Measurements from ENCODE around the gene SUCLG2.

DNA sequence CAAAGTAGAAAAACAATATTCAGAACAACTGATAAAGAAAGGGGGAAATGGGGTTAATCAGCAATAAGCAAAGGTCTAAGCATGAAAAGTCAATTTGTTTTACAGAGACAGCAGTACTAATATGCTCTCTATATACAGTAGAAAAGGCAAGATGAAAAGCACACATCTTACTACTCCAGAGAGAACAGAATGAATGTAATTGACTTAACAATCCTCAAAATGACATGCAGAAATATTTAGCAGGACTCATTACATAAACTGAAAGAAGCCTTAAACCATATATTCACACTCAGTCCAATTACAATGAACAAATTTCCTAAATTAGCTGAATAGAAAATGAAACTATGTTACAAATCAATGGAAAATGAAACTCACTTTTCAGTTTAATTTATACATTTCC lies 319.8 kb downstream of the SUCLG2 start:
- TF ChIP-seq, protein P1, sequence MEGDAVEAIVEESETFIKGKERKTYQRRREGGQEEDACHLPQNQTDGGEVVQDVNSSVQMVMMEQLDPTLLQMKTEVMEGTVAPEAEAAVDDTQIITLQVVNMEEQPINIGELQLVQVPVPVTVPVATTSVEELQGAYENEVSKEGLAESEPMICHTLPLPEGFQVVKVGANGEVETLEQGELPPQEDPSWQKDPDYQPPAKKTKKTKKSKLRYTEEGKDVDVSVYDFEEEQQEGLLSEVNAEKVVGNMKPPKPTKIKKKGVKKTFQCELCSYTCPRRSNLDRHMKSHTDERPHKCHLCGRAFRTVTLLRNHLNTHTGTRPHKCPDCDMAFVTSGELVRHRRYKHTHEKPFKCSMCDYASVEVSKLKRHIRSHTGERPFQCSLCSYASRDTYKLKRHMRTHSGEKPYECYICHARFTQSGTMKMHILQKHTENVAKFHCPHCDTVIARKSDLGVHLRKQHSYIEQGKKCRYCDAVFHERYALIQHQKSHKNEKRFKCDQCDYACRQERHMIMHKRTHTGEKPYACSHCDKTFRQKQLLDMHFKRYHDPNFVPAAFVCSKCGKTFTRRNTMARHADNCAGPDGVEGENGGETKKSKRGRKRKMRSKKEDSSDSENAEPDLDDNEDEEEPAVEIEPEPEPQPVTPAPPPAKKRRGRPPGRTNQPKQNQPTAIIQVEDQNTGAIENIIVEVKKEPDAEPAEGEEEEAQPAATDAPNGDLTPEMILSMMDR (optimal IDR thresholded peaks at IDR 0.05 in 1 of 3, IDR thresholded peaks at IDR 0.05 in 1 of 3, conservative IDR thresholded peaks at IDR 0.05 in 1 of 3; ENCODE audit: extremely low read depth in 1 of 3, insufficient read depth in 2 of 3, low read length in 3 of 3), result no peak
- TF ChIP-seq EZH2 (IDR thresholded peaks at IDR 0.05; ENCODE audit: low read length), result no peak
